ENCODE data around the gene IL1RAPL2.
"Not testable (repeated sequence)": the region's sequence is repeated elsewhere in the genome, so short reads cannot be mapped to it uniquely, and the experiment has no call there.

Gene IL1RAPL2

GRCh38 chrX:105167233-105167632 is 601.2 kb downstream of the IL1RAPL2 start:
- no peak for DNase-seq (ENCODE audit: low read depth, low spot score)

GRCh38 chrX:105168577-105168976 is 602.6 kb downstream of the IL1RAPL2 start:
- DNase-seq (ENCODE audit: low read depth, low spot score): no peak

- DNase-seq (ENCODE audit: low read depth, low spot score): no peak
These were observed 607.1 kb downstream of the IL1RAPL2 start for GRCh38 chrX:105173071-105173470.

GRCh38 chrX:105179644-105180043 is 613.6 kb downstream of the IL1RAPL2 start:
- DNase-seq (ENCODE audit: low read depth, low spot score): no peak

- no peak for DNase-seq (ENCODE audit: low read depth, low spot score)
These were observed 623.1 kb downstream of the IL1RAPL2 start for GRCh38 chrX:105189093-105189492.

- no peak for DNase-seq (ENCODE audit: low read depth, low spot score)
These were observed 624.4 kb downstream of the IL1RAPL2 start for GRCh38 chrX:105190252-105190853.

GRCh38 chrX:105191878-105192277 is 625.9 kb downstream of the IL1RAPL2 start:
- no peak for DNase-seq (ENCODE audit: low read depth, low spot score)

- DNase-seq (ENCODE audit: low read depth, low spot score): no peak
These were observed 643.4 kb downstream of the IL1RAPL2 start for GRCh38 chrX:105209406-105209805.

GRCh38 chrX:105210258-105210657 is 644.3 kb downstream of the IL1RAPL2 start:
- DNase-seq (ENCODE audit: low read depth, low spot score): no peak

GRCh38 chrX:105211066-105211575 is 645.1 kb downstream of the IL1RAPL2 start:
- no peak for DNase-seq (ENCODE audit: low read depth, low spot score)

GRCh38 chrX:105219454-105220401 is 653.7 kb downstream of the IL1RAPL2 start:
- no peak for DNase-seq (ENCODE audit: low read depth, low spot score)

- no peak for DNase-seq (ENCODE audit: low read depth, low spot score)
These were observed 654.6 kb downstream of the IL1RAPL2 start, which contains the start of gene TEX13A for GRCh38 chrX:105220636-105221035. TSS of gene TEX13A (minus strand) at chrX:105220694. CDS start at chrX:105220397, 297 bp downstream.

GRCh38 chrX:105221374-105221773 is 655.4 kb downstream of the IL1RAPL2 start:
- no peak for DNase-seq (ENCODE audit: low read depth, low spot score)

- DNase-seq (ENCODE audit: low read depth, low spot score): no peak
These were observed 660.5 kb downstream of the IL1RAPL2 start for GRCh38 chrX:105226499-105226898.

- DNase-seq (ENCODE audit: low read depth, low spot score): no peak
These were observed 662.6 kb downstream of the IL1RAPL2 start for GRCh38 chrX:105228602-105229001.

GRCh38 chrX:105229146-105229545 is 663.1 kb downstream of the IL1RAPL2 start:
- DNase-seq (ENCODE audit: low read depth, low spot score): no peak

GRCh38 chrX:105237407-105237806 is 671.4 kb downstream of the IL1RAPL2 start:
- not testable (repeated sequence) for DNase-seq (ENCODE audit: low read depth, low spot score)

GRCh38 chrX:105241056-105241455 is 675.1 kb downstream of the IL1RAPL2 start:
- no peak for DNase-seq (ENCODE audit: low read depth, low spot score)

- DNase-seq (ENCODE audit: low read depth, low spot score): no peak
These were observed 694.5 kb downstream of the IL1RAPL2 start for GRCh38 chrX:105260291-105261043.

- no peak for DNase-seq (ENCODE audit: low read depth, low spot score)
These were observed 697.2 kb downstream of the IL1RAPL2 start for GRCh38 chrX:105263171-105263570.

- no peak for DNase-seq (ENCODE audit: low read depth, low spot score)
These were observed 697.8 kb downstream of the IL1RAPL2 start for GRCh38 chrX:105263801-105264200.

GRCh38 chrX:105265093-105265492 is 699.1 kb downstream of the IL1RAPL2 start:
- DNase-seq (ENCODE audit: low read depth, low spot score): no peak

Data from brain pericyte (primary cell).